SK-N-MC (cell line): ENCODE measurements around the gene LTBP1.
"Not testable (repeated sequence)": the region's sequence is repeated elsewhere in the genome, so short reads cannot be mapped to it uniquely, and the experiment has no call there.

Source experiments
- DNase-seq: peaks from one replicate; pipeline ENCODE4 v3.0.0-alpha.2; 2011; ENCODE audit warnings: low read depth, low spot score
- H3K27ac ChIP-seq: fragments of 200-600 bp; sonication (generic); 2 replicates; pipeline ENCODE4 v1.5.1; 2016; ENCODE audit warnings: mixed run types
- H3K36me3 ChIP-seq: fragments of 200-600 bp; sonication (generic); 2 replicates; pipeline ENCODE4 v1.6.1; 2017; ENCODE audit warnings: antibody characterized with exemption, low read length, mixed read lengths; ENCODE audit not compliant: insufficient read depth
- H3K4me3 ChIP-seq: fragments of 200-600 bp; sonication (generic); 2 replicates; pipeline ENCODE4 v1.5.1; 2016
- H3K9ac ChIP-seq: fragments of 200-600 bp; sonication (generic); 2 replicates; pipeline ENCODE4 v1.8.0; 2017; ENCODE audit warnings: mixed run types, mixed read lengths; ENCODE audit not compliant: insufficient read length
- H3K9me3 ChIP-seq: fragments of 200-600 bp; sonication (generic); 2 replicates; pipeline ENCODE4 v1.6.1; 2017; ENCODE audit warnings: low read depth, mild to moderate bottlenecking, antibody characterized with exemption, low read length, moderate library complexity, mixed read lengths
- EZH2 ChIP-seq: fragments of 200-600 bp; sonication (generic); IDR thresholded peaks from one replicate; pipeline ENCODE4 v1.6.1; 2017; ENCODE audit warnings: antibody characterized with exemption
- FOXP2 ChIP-seq: optimal IDR thresholded peaks from 2 replicates; pipeline ENCODE3; 2011; ENCODE audit warnings: mild to moderate bottlenecking, moderate library complexity; ENCODE audit not compliant: insufficient read depth; ENCODE audit errors: extremely low read length, control extremely low read depth
- POLR2AphosphoS5 ChIP-seq: IDR thresholded peaks from 2 replicates; pipeline ENCODE4 v1.6.1; 2012; ENCODE audit warnings: mild to moderate bottlenecking, low read depth, low read length, borderline replicate concordance

Gene LTBP1

GRCh38 chr2:33220533-33220932, 273.8 kb downstream of the LTBP1 start:
- no peak overlapping the region for H3K9ac ChIP-seq
- no peak for TF ChIP-seq FOXP2
- TF ChIP-seq EZH2 = no peak
- TF ChIP-seq POLR2AphosphoS5 = no peak
- H3K9me3 ChIP-seq = no peaks in the 10 kb centered on the region
- no peak for DNase-seq
- H3K4me3 ChIP-seq = no peak overlapping the region
- H3K36me3 ChIP-seq = no peaks in the 10 kb centered on the region
- no peak overlapping the region for H3K27ac ChIP-seq

GRCh38 chr2:33221046-33221784, 274.5 kb downstream of the LTBP1 start:
- Histone ChIP-seq H3K4me3 (no peak overlapping the region), H3K9me3 (no peaks in the 10 kb centered on the region), H3K9ac (no peak overlapping the region), H3K36me3 (no peaks in the 10 kb centered on the region), H3K27ac (no peak overlapping the region)
- TF ChIP-seq EZH2 (no peak), FOXP2 (no peak), POLR2AphosphoS5 (no peak)
- DNase-seq = no peak

GRCh38 chr2:33222309-33222708, 275.6 kb downstream of the LTBP1 start:
- TF ChIP-seq FOXP2 (no peak), EZH2 (no peak), POLR2AphosphoS5 (no peak)
- Histone ChIP-seq H3K4me3 (no peak overlapping the region), H3K36me3 (no peaks in the 10 kb centered on the region), H3K9ac (no peak overlapping the region), H3K9me3 (no peaks in the 10 kb centered on the region), H3K27ac (no peak overlapping the region)
- no peak for DNase-seq

- Histone ChIP-seq H3K36me3 (no peaks in the 10 kb centered on the region), H3K9me3 (no peaks in the 10 kb centered on the region), H3K9ac (no peak overlapping the region), H3K4me3 (no peak overlapping the region), H3K27ac (no peak overlapping the region)
- no peak for TF ChIP-seq EZH2
- TF ChIP-seq FOXP2 = no peak
- TF ChIP-seq POLR2AphosphoS5 = no peak
- no peak for DNase-seq
Observed at GRCh38 chr2:33223856-33224255, 277.1 kb downstream of the LTBP1 start.

- no peak overlapping the region for H3K9ac ChIP-seq
- no peak overlapping the region for H3K4me3 ChIP-seq
- TF ChIP-seq POLR2AphosphoS5 (no peak), EZH2 (no peak), FOXP2 (no peak)
- no peaks in the 10 kb centered on the region for H3K36me3 ChIP-seq
- DNase-seq = no peak
- H3K9me3 ChIP-seq = no peaks in the 10 kb centered on the region
- H3K27ac ChIP-seq = no peak overlapping the region
Observed at GRCh38 chr2:33225350-33225749, 278.6 kb downstream of the LTBP1 start.

GRCh38 chr2:33226546-33226945, 279.8 kb downstream of the LTBP1 start:
- Histone ChIP-seq H3K9me3 (no peaks in the 10 kb centered on the region), H3K9ac (no peak overlapping the region), H3K27ac (no peak overlapping the region), H3K36me3 (no peaks in the 10 kb centered on the region), H3K4me3 (no peak overlapping the region)
- no peak for TF ChIP-seq POLR2AphosphoS5
- no peak for TF ChIP-seq EZH2
- TF ChIP-seq FOXP2 = no peak
- DNase-seq = no peak

GRCh38 chr2:33229646-33230045, 282.9 kb downstream of the LTBP1 start:
- DNase-seq = no peak
- H3K27ac ChIP-seq = no peak overlapping the region

GRCh38 chr2:33230195-33230594, 283.4 kb downstream of the LTBP1 start:
- DNase-seq = no peak
- TF ChIP-seq EZH2 = no peak
- TF ChIP-seq POLR2AphosphoS5 = no peak
- TF ChIP-seq FOXP2 = no peak
- no peaks in the 10 kb centered on the region for H3K36me3 ChIP-seq
- no peak overlapping the region for H3K27ac ChIP-seq
- H3K9me3 ChIP-seq = no peaks in the 10 kb centered on the region
- H3K4me3 ChIP-seq = no peak overlapping the region
- H3K9ac ChIP-seq = no peak overlapping the region

More at GRCh38 chr2:33229646-33230045, 282.9 kb downstream of the LTBP1 start:
- Histone ChIP-seq H3K9me3 (no peaks in the 10 kb centered on the region), H3K4me3 (no peak overlapping the region), H3K36me3 (no peaks in the 10 kb centered on the region), H3K9ac (no peak overlapping the region)
- TF ChIP-seq EZH2 (no peak), POLR2AphosphoS5 (no peak), FOXP2 (no peak)

- Histone ChIP-seq H3K27ac (no peak overlapping the region), H3K9me3 (no peaks in the 10 kb centered on the region), H3K4me3 (no peak overlapping the region), H3K9ac (no peak overlapping the region), H3K36me3 (no peaks in the 10 kb centered on the region)
- TF ChIP-seq POLR2AphosphoS5 (no peak), FOXP2 (no peak), EZH2 (no peak)
- no peak for DNase-seq
Observed at GRCh38 chr2:33230842-33231241, 284.1 kb downstream of the LTBP1 start.

GRCh38 chr2:33235559-33235958, 288.8 kb downstream of the LTBP1 start:
- not testable (repeated sequence) for H3K27ac ChIP-seq, H3K9me3 ChIP-seq, H3K4me3 ChIP-seq, H3K9ac ChIP-seq, H3K36me3 ChIP-seq, DNase-seq
